H1 (cell line): ENCODE results near the gene MACC1.

Experiments used
- BRCA1 ChIP-seq: IDR thresholded peaks from 2 replicates; pipeline ENCODE4 v1.6.1; 2012; ENCODE audit warnings: low read depth, low read length, improper control_type of control experiment
- CHD1 ChIP-seq: IDR thresholded peaks from 2 replicates; pipeline ENCODE4 v1.6.1; 2012; ENCODE audit warnings: low read depth, low read length, improper control_type of control experiment
- CREB1 ChIP-seq: IDR thresholded peaks from 2 replicates; pipeline ENCODE4 v1.6.1; 2012; ENCODE audit warnings: inconsistent platforms
- CTCF ChIP-seq, 3 experiments: IDR thresholded peaks; 1 replicate in 2 of 3; 2 replicates in 1 of 3; pipeline versions ENCODE4 v1.5.1 to v1.6.1; 2011; ENCODE audit warnings: low read length in 3 of 3, mild to moderate bottlenecking in 3 of 3, inconsistent platforms in 2 of 3, low read depth in 1 of 3, moderate library complexity in 1 of 3; ENCODE audit not compliant: insufficient read depth in 1 of 3; ENCODE audit errors: control extremely low read depth in 1 of 3
- EZH2 ChIP-seq: fragments of 200-600 bp; sonication (generic); IDR thresholded peaks from 2 replicates; pipeline ENCODE4 v1.7.1; 2012; ENCODE audit warnings: low read depth, mild to moderate bottlenecking, moderate library complexity, low read length, inconsistent platforms; ENCODE audit not compliant: severe bottlenecking
- HDAC2 ChIP-seq, 2 experiments: fragments of 300-600 bp in 1 of 2; sonication (generic) in 1 of 2; IDR thresholded peaks; 2 replicates each; pipeline ENCODE4 v1.6.1; 2011 to 2012; ENCODE audit warnings: low read depth in 2 of 2, low read length in 2 of 2, mild to moderate bottlenecking in 2 of 2, moderate library complexity in 2 of 2, borderline replicate concordance in 1 of 2, inconsistent platforms in 1 of 2
- JUN ChIP-seq: IDR thresholded peaks from 2 replicates; pipeline ENCODE4 v1.6.1; 2011; ENCODE audit warnings: low read depth, mild to moderate bottlenecking, improper control_type of control experiment, low read length
- MAFK ChIP-seq: IDR thresholded peaks from 2 replicates; pipeline ENCODE4 v1.6.1; 2012; ENCODE audit warnings: low read depth, mild to moderate bottlenecking, improper control_type of control experiment, low read length
- MAX ChIP-seq: IDR thresholded peaks from 2 replicates; pipeline ENCODE4 v1.6.1; 2012; ENCODE audit warnings: inconsistent platforms
- POLR2A ChIP-seq, 2 experiments: IDR thresholded peaks; 1 replicate in 1 of 2; 2 replicates in 1 of 2; pipeline ENCODE4 v1.6.1; 2011; ENCODE audit warnings: low read depth in 2 of 2, low read length in 2 of 2, mild to moderate bottlenecking in 2 of 2; ENCODE audit errors: control extremely low read depth in 1 of 2
- POLR2AphosphoS5 ChIP-seq: IDR thresholded peaks from 2 replicates; pipeline ENCODE4 v1.6.1; 2011; ENCODE audit warnings: low read depth, low read length
- RAD21 ChIP-seq, 2 experiments: IDR thresholded peaks in 1 of 2; conservative IDR thresholded peaks in 1 of 2; 2 replicates each; pipeline ENCODE4 v1.6.1; 2011; ENCODE audit warnings: low read depth in 2 of 2, low read length in 2 of 2, improper control_type of control experiment in 1 of 2, inconsistent platforms in 1 of 2, mild to moderate bottlenecking in 1 of 2, moderate library complexity in 1 of 2
- TAF1 ChIP-seq: IDR thresholded peaks from 2 replicates; pipeline ENCODE4 v1.6.1; 2011; ENCODE audit warnings: mild to moderate bottlenecking, low read depth, low read length
- TCF12 ChIP-seq: IDR thresholded peaks from 2 replicates; pipeline ENCODE4 v1.6.1; 2011; ENCODE audit warnings: low read depth, mild to moderate bottlenecking, low read length

DNA sequence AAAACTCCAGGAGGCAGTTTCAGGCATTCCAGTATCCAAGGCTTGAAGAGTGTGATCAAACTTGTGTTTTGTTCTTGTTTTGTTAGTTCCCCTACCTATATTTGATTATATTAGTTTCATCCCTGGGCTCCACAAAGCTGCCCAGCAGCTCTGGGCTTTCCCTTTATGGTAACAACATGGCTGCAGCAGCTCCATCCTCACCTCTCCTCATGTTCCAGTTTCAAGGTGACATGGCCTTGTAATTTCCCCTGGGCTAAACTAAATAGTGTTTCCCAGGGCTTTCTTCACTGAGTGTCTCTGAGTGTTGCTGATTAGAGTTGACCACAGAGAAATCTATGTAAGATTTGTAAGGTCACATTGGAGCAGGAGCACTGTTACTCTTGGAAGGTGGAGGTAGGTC, 83.4 kb downstream of the MACC1 start:
- TF ChIP-seq CTCF (IDR thresholded peaks at IDR 0.05; ENCODE audit: control extremely low read depth in 1 of 3, insufficient read depth in 1 of 3, low read depth in 1 of 3, low read length in 3 of 3) = no peak
- no peak for TF ChIP-seq JUN
- TF ChIP-seq TAF1 = no peak
- no peak for TF ChIP-seq TCF12
- TF ChIP-seq CHD1 = no peak
- TF ChIP-seq RAD21 (IDR thresholded peaks at IDR 0.05 in 1 of 2, conservative IDR thresholded peaks at IDR 0.05 in 1 of 2; ENCODE audit: low read depth in 2 of 2, low read length in 2 of 2) = no peak
- TF ChIP-seq HDAC2 (IDR thresholded peaks at IDR 0.05; ENCODE audit: borderline replicate concordance in 1 of 2, low read depth in 2 of 2, low read length in 2 of 2) = no peak
- no peak for TF ChIP-seq POLR2A (IDR thresholded peaks at IDR 0.05; ENCODE audit: control extremely low read depth in 1 of 2, low read depth in 2 of 2, low read length in 2 of 2)
- no peak for TF ChIP-seq CREB1
- TF ChIP-seq EZH2 = no peak
- TF ChIP-seq POLR2AphosphoS5 = no peak
- TF ChIP-seq MAFK = no peak
- TF ChIP-seq MAX = no peak
- no peak for TF ChIP-seq BRCA1
